22Rv1 (cell line): ENCODE measurements around the gene TTC7B.

Source experiments
- ZFX ChIP-seq: fragments of 450-650 bp; IDR thresholded peaks from 2 replicates; pipeline ENCODE4 v1.6.1; 2017; ENCODE audit warnings: antibody characterized with exemption, borderline replicate concordance
- TF ChIP-seq, protein P1 (sequence below): fragments of 450-650 bp; IDR thresholded peaks from 2 replicates; pipeline ENCODE4 v1.5.1; 2017; ENCODE audit warnings: mild to moderate bottlenecking

GRCh38 chr14:90642244-90642717 is 173.9 kb downstream of the TTC7B start:
- TF ChIP-seq, protein P1, sequence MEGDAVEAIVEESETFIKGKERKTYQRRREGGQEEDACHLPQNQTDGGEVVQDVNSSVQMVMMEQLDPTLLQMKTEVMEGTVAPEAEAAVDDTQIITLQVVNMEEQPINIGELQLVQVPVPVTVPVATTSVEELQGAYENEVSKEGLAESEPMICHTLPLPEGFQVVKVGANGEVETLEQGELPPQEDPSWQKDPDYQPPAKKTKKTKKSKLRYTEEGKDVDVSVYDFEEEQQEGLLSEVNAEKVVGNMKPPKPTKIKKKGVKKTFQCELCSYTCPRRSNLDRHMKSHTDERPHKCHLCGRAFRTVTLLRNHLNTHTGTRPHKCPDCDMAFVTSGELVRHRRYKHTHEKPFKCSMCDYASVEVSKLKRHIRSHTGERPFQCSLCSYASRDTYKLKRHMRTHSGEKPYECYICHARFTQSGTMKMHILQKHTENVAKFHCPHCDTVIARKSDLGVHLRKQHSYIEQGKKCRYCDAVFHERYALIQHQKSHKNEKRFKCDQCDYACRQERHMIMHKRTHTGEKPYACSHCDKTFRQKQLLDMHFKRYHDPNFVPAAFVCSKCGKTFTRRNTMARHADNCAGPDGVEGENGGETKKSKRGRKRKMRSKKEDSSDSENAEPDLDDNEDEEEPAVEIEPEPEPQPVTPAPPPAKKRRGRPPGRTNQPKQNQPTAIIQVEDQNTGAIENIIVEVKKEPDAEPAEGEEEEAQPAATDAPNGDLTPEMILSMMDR, result no peak
- TF ChIP-seq ZFX, result no peak
